Measurements from ENCODE around the gene ZNF654.
"Not testable (repeated sequence)": the region's sequence is repeated elsewhere in the genome, so short reads cannot be mapped to it uniquely, and the experiment has no call there.

The ZNF654 gene

DNA sequence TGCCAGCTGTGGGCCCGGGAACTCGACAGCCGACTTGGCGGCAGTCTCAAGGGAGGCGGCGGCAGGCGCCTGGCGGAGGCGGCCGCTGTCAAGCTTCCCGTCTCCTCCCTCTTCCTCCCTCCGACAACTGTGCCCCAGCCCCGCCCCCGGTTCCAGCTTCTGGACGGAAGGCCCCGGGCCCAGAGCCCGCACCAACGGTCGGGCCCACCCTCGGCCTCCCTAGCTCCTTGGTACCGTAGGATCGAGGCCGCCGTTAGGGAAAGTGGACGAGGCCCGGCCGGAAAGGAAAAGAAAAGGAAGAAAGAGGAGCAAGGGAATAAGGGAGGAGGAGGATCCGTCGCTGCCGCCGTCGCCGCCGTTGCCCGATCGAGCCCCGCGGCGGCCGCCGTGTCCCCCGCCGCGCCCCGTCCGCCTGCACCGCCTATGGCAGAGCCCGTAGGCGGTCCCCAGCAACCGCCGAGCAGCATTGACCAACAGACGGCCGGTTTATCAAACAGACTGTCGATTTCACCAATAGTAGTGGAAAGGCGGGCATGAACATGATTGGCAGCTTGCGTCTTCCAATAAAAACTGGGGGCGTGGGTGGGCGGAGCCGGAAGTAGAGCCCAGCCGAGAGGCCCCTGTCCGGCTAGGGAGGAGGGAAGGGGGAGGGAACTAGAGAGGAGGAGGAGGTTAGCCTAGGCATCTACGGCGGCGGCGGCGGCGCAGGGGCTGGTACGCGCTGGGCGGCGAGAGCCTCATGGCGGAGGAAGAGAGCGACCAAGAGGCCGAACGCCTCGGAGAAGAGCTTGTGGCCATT lies at the start of gene ZNF654, which contains the start of gene CGGBP1:
Gene ZNF654, plus strand, starts transcription at position 675 of the 799 bp plus-strand sequence. Its CDS starts 65 bp downstream, at position 740.
Gene CGGBP1, minus strand, starts transcription at position 425 of the 799 bp plus-strand sequence. CDS start 3,029 bp downstream, outside the sequence.
- TF ChIP-seq EZH2phosphoT487 (IDR thresholded peaks at IDR 0.05; ENCODE audit: borderline replicate concordance): no peak
- Histone ChIP-seq H3K9ac (ENCODE audit: low read depth, low read length, poor library complexity, severe bottlenecking) (peak within 1 kb of the TSS; percentile 98), H3K4me3 (ENCODE audit: low read length, poor library complexity, severe bottlenecking) (peak within 1 kb of the TSS; percentile 81), H4K20me1 (ENCODE audit: insufficient read depth, low read length, poor library complexity, severe bottlenecking) (peaks cover 89% of the 10 kb centered on the region), H3K36me3 (ENCODE audit: insufficient read depth, low read length) (peaks cover 14% of the 10 kb centered on the region; the same call in 1 of the 2 replicates), H3K27me3 (ENCODE audit: insufficient read depth, low read length, poor library complexity, severe bottlenecking) (no peaks in the 10 kb centered on the region), H2AFZ (ENCODE audit: low read length) (peak within 1 kb of the TSS; percentile 82), H3F3A (ENCODE audit: low read depth) (no peaks in the 10 kb centered on the region), H3K4me1 (ENCODE audit: insufficient read depth, low read length, poor library complexity, severe bottlenecking) (peaks cover 59% of the 10 kb centered on the region), H3K9me2 (replicated peaks; ENCODE audit: low read depth, low read length) (no peaks in the 10 kb centered on the region), H3K4me2 (ENCODE audit: low read depth, low read length, poor library complexity, severe bottlenecking) (peak within 1 kb of the TSS; percentile 96), H3K9me3 (ENCODE audit: insufficient read depth, low read depth, low read length) (no peaks in the 10 kb centered on the region), H3K79me2 (ENCODE audit: insufficient read depth, low read length) (peaks cover 87% of the 10 kb centered on the region)

DNA sequence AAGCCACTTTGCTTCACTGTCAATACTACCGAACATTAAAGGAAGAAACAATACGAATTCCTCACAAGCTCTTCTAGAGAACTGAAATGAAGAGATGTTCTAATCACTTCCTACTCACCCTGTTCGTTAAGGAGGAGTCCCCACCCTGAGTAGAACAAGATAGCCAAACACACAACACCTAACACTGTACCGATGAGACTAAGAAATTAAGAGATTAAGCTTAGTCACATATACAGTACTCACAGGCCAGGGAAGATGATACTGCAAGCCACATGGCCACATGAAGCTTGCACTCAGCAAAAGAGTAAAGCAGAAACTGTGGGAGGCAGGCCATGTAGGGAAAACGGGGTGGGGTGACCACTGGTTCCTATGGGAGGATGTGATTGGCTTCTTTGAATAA lies 48.2 kb upstream of the ZNF654 start:
- H3K9ac ChIP-seq (ENCODE audit: low read depth, low read length, poor library complexity, severe bottlenecking): no peak overlapping the region
- no peak overlapping the region for H3K4me3 ChIP-seq (ENCODE audit: low read length, poor library complexity, severe bottlenecking)
- H3K9me3 ChIP-seq (ENCODE audit: insufficient read depth, low read depth, low read length): no peaks in the 10 kb centered on the region
- TF ChIP-seq EZH2phosphoT487 (IDR thresholded peaks at IDR 0.05; ENCODE audit: borderline replicate concordance): no peak
- TF ChIP-seq, protein P1, sequence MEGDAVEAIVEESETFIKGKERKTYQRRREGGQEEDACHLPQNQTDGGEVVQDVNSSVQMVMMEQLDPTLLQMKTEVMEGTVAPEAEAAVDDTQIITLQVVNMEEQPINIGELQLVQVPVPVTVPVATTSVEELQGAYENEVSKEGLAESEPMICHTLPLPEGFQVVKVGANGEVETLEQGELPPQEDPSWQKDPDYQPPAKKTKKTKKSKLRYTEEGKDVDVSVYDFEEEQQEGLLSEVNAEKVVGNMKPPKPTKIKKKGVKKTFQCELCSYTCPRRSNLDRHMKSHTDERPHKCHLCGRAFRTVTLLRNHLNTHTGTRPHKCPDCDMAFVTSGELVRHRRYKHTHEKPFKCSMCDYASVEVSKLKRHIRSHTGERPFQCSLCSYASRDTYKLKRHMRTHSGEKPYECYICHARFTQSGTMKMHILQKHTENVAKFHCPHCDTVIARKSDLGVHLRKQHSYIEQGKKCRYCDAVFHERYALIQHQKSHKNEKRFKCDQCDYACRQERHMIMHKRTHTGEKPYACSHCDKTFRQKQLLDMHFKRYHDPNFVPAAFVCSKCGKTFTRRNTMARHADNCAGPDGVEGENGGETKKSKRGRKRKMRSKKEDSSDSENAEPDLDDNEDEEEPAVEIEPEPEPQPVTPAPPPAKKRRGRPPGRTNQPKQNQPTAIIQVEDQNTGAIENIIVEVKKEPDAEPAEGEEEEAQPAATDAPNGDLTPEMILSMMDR (conservative IDR thresholded peaks at IDR 0.05; ENCODE audit: low read length): no peak
- peaks cover 10% of the 10 kb centered on the region for H3K27me3 ChIP-seq (ENCODE audit: insufficient read depth, low read length, poor library complexity, severe bottlenecking)
- H2AFZ ChIP-seq (ENCODE audit: low read length): no peak overlapping the region
- no peaks in the 10 kb centered on the region for H4K20me1 ChIP-seq (ENCODE audit: insufficient read depth, low read length, poor library complexity, severe bottlenecking)
- H3K79me2 ChIP-seq (ENCODE audit: insufficient read depth, low read length): no peaks in the 10 kb centered on the region
- no peaks in the 10 kb centered on the region for H3F3A ChIP-seq (ENCODE audit: low read depth)
- H3K4me2 ChIP-seq (ENCODE audit: low read depth, low read length, poor library complexity, severe bottlenecking): no peak overlapping the region
- no peaks in the 10 kb centered on the region for H3K4me1 ChIP-seq (ENCODE audit: insufficient read depth, low read length, poor library complexity, severe bottlenecking)
- no peaks in the 10 kb centered on the region for H3K36me3 ChIP-seq (ENCODE audit: insufficient read depth, low read length)
- H3K9me2 ChIP-seq (replicated peaks; ENCODE audit: low read depth, low read length): no peaks in the 10 kb centered on the region

DNA sequence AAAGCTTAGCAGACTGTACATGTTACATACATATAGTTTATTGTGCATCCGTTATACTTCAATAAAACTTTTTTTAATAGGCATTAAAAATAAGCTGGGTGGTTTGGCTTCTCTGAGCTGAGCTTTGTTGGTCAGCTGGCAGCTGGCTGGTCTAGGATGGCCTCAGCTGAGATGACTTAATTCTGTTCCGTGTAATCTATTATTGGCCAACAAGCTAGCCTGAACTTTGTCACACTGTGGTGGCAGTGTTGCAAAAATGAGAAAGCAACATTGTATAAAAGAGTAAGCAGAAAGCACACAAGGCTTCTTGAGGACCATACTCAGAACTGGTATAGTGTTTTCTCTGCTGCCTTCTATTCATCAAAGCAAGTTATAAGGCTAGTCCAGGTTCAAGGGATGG lies 45.5 kb upstream of the ZNF654 start:
- TF ChIP-seq EZH2phosphoT487 (IDR thresholded peaks at IDR 0.05; ENCODE audit: borderline replicate concordance): no peak
- TF ChIP-seq, protein P1 (conservative IDR thresholded peaks at IDR 0.05; ENCODE audit: low read length): no peak
- Histone ChIP-seq H3K4me3 (ENCODE audit: low read length, poor library complexity, severe bottlenecking) (no peak overlapping the region), H3K27me3 (ENCODE audit: insufficient read depth, low read length, poor library complexity, severe bottlenecking) (peaks cover 21% of the 10 kb centered on the region), H3K9me3 (ENCODE audit: insufficient read depth, low read depth, low read length) (no peaks in the 10 kb centered on the region), H3K9me2 (replicated peaks; ENCODE audit: low read depth, low read length) (no peaks in the 10 kb centered on the region), H4K20me1 (ENCODE audit: insufficient read depth, low read length, poor library complexity, severe bottlenecking) (no peaks in the 10 kb centered on the region), H3F3A (ENCODE audit: low read depth) (no peaks in the 10 kb centered on the region), H3K4me1 (ENCODE audit: insufficient read depth, low read length, poor library complexity, severe bottlenecking) (peaks cover 1% of the 10 kb centered on the region), H3K36me3 (ENCODE audit: insufficient read depth, low read length) (no peaks in the 10 kb centered on the region), H3K4me2 (ENCODE audit: low read depth, low read length, poor library complexity, severe bottlenecking) (no peak overlapping the region), H3K79me2 (ENCODE audit: insufficient read depth, low read length) (no peaks in the 10 kb centered on the region), H2AFZ (ENCODE audit: low read length) (no peak overlapping the region), H3K9ac (ENCODE audit: low read depth, low read length, poor library complexity, severe bottlenecking) (no peak overlapping the region)

DNA sequence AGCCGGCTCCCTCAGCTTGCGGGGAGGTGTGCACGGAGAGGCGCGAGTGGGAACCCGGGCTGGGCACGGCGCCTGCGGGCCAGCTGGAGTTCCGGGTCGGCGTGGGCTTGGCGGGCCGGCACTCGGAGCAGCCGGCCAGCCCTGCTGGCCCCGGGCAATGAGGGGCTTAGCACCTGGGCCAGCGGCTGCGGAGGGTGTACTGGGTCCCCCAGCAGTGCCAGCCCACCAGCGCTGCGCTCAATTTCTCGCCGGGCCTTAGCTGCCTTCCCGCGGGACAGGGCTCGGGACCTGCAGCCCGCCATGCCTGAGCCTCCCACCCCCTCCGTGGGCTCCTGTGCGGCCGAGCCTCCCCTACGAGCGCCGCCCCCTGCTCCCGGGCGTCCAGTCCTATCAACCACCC lies 43.4 kb upstream of the ZNF654 start:
- not testable (repeated sequence) for H3K4me1 ChIP-seq (ENCODE audit: insufficient read depth, low read length, poor library complexity, severe bottlenecking)

More for the DNA sequence above, 43.4 kb upstream of the ZNF654 start:
- not testable (repeated sequence) for H3F3A ChIP-seq (ENCODE audit: low read depth); H3K36me3 ChIP-seq (ENCODE audit: insufficient read depth, low read length); H2AFZ ChIP-seq (ENCODE audit: low read length); H4K20me1 ChIP-seq (ENCODE audit: insufficient read depth, low read length, poor library complexity, severe bottlenecking); H3K4me3 ChIP-seq (ENCODE audit: low read length, poor library complexity, severe bottlenecking); H3K79me2 ChIP-seq (ENCODE audit: insufficient read depth, low read length); H3K4me2 ChIP-seq (ENCODE audit: low read depth, low read length, poor library complexity, severe bottlenecking); H3K9me3 ChIP-seq (ENCODE audit: insufficient read depth, low read depth, low read length); H3K9me2 ChIP-seq (replicated peaks; ENCODE audit: low read depth, low read length); H3K9ac ChIP-seq (ENCODE audit: low read depth, low read length, poor library complexity, severe bottlenecking)
- H3K27me3 ChIP-seq (ENCODE audit: insufficient read depth, low read length, poor library complexity, severe bottlenecking): peaks cover 22% of the 10 kb centered on the region

Measured in Loucy (cell line).